Activated CD4-positive, alpha-beta T cell treated with anti-CD3 and anti-CD28 coated beads for 1 hour (primary cell): ENCODE measurements around the gene ISL2.

Experiments
- DNase-seq: peaks from one replicate; pipeline ENCODE4 v3.0.0-alpha.2; 2020

Gene ISL2

GRCh38 chr15:76343313-76343996, 6.9 kb downstream of the ISL2 start:
- DNase-seq = no peak

DNA sequence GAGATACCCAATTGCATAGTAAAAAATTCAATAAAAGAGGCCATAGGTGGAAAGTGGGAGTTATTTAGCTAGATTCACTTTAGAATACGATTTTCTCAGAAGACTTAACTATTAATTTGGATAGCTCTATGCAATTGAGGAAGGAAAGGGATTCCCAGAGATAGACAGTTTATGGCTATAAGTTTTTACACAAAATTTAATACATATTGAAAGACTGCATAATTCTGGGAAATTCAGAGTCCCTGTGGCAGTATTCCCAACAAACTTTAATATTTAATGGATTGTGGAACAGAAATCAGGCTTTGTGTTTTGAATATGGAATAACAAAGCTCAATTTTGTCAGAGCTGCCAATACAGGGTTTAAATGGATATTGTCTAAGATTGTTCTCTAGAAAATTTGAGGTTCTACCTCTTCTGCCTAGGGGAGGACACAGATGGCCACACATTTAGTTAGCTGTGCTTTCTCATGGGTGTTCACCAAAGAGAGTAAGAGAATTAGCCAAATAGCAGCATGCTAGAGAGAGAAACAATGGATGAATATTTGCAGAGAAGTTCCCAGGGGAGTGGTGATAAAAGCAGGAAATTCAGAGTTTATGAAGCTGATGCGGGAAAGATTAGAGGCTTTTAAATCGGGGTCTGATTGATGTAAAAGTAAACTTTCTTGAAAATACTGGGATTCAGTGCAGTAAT, 8.5 kb downstream of the ISL2 start:
- no peak for DNase-seq

DNA sequence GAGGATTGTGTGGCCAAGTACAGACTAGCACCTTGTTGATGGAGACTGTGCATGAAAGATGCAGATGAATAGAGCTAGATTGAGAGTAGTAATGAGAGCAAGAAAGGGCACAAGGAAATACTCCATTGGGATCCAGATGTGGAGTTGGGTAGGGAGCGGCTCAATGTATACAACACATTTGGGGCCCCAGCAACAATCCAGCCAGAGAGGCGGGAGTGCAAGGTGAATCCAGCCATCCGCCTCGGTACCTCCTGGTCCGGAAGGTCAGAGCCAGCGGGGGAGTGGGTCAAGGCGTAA, 9.0 kb downstream of the ISL2 start:
- no peak for DNase-seq

DNA sequence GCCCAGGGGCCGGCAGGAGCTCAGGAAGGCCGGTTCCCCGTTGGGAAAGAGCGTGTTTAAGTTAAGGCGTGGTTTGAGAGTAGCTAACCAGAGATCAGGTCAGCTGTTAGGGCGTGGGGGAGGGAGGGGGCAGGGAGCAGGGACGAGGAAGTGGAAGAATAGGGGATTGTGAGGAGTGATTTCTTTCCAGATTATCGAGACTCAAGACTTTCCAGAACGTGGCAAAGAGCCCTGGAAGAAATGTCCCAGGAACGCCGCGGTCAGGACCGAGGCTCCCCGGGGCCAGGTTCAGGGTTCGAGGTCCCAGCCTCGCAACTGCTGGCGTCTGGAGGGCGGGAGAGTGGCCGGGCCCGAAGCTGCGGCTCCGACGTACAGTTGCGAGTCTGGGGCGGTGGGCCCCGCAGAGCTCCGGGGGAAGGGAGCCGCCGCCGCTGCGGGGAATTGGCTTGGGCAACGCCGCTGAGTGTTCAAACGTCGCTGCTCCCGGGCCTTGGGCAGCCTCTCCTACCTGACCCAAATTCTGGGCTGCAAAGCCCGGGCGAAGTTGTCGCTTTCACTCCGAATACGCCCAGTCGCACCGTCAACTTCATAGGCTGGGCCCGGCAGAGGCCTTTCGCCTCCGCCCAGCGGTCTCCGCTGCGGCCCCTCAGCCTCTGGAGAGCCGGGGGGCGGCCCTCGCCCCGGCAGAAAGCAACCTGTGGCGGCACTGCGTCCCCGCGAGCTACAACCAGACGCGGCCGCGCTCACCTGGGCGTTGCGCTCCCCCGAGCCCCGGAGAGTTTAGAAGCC, 9.5 kb downstream of the ISL2 start:
- DNase-seq = no peak

- DNase-seq = no peak
Observed at GRCh38 chr15:76346669-76347481, 10.3 kb downstream of the ISL2 start.

GRCh38 chr15:76347482-76348055, 11.0 kb downstream of the ISL2 start:
- no peak for DNase-seq

DNA sequence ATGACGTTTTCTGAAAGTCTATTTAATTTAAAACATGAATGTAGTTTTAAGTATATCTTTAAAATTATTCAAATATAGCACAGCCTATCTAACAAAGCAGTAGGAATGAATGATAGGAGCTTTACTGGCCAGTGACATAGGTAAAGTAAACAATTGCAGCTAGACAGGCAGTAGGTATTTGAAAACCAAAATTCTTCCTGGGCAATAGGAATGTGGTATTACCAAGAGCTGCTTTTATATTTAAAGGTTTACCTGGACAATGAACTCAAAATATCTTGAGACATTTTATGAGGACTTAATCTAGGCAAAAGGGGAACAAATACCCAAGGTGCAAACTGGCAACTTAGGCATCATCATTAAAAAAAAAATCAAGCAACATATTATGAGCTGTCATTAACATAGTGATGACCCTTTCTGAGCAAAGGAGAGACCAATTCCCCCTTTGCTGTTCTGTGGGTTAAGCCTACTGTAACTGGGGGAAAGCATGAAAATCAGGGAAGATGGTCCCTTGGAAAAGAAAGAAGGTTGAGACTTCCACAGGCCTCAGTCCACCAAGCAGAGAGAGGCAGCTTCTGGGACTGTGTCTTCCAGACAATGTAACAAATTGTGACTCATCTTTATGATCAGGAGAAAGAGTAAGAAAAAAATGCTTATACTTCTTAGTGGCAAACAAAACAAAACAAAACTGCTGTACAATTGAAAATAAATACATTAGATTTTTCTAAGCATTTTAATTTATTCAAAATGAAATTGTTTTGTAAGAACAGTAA, 12.9 kb downstream of the ISL2 start:
- no peak for DNase-seq

DNA sequence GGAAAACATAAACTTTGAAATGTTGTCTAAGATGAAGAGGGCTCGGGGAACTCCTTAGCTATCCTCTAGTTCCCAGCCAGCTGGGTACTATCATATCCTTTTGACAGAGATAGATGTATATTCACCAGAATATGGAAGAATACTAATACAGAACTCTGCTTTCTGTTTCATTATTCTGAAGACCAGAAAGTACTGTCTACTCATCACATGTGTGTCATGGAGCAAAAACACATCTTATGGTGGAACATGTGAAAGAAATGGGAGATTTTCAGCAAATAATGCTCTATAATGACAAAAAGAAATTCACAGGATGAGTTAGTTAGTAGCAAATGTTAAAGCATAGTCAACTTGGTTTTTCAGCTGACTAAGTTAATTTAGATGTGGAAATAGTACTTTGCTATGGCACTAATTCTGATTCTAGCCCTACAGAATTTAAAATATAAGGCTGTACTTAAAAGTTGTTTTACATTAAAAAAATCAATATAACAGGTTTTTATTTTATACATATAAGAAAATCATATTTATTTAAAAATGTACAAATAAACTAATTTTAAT, 16.5 kb downstream of the ISL2 start:
- DNase-seq = no peak

GRCh38 chr15:76353903-76354302, 17.3 kb downstream of the ISL2 start:
- DNase-seq = no peak

DNA sequence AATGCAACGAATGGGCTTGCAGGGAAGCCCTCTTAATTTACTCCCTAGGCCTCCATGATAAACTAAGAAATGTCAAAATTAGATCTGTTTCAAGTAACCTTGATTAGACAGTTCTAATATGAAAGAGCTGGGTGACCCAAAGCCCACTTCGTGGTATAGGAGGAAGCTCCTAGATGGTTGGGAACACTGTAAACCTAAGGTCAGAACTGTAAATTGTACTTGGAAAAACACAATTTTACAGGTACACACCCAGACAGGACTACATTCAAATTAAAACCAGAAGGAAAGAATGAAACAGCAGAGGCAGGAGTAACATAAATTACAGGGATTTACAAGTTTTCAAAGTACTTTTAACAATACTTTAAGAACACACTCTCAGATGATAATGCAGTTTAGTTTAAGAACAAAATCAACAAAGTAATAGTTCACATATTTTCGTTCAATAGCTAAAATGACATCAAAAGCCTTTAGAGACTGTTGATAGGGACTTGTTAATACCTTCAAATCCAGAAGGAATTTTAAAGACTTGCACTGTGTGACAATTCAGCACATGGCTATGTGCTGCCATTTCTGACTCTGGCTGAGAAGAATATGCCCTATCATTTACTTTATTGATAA, 18.4 kb downstream of the ISL2 start:
- DNase-seq = no peak

- DNase-seq = no peak
Observed at GRCh38 chr15:76358453-76358852, 21.9 kb downstream of the ISL2 start.

DNA sequence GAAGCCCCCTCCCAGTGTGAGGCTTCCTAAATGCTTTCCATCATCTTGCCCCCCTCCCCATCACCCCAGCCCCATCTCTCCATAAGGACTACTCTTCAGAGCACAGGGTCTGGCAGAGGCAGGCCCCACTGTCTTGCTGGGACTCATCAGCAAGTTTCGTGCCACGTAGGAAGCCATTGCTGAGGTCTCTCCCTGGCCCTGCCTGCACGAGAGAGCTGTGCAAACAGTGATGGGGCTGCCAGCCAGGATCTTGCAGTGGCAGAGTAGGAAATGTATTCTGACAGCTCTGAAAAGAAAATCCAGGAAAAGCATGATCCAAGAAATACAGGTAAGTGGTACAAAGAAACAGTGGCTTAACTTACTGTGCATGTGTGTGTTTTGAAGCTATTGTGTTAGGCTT, 22.6 kb downstream of the ISL2 start:
- DNase-seq = no peak

DNA sequence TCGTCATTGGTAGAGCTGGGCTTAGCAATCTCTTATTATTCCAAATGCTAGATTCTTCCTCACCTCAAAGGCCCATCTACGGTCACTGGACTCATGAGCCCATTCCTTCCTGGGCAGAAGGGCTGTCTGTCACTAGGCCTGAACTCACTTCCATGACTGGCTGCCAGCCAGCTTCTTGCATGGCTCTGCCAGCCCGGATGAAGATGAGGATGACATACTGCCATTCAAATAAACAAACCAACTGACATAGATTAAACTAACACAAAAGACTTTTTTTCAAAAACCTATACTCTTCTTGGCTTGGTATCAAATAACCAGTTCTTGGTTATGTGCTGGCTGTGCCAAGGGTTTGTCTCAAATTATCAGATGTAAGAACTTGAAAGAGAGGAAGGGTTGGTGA, 23.8 kb downstream of the ISL2 start:
- DNase-seq = no peak

DNA sequence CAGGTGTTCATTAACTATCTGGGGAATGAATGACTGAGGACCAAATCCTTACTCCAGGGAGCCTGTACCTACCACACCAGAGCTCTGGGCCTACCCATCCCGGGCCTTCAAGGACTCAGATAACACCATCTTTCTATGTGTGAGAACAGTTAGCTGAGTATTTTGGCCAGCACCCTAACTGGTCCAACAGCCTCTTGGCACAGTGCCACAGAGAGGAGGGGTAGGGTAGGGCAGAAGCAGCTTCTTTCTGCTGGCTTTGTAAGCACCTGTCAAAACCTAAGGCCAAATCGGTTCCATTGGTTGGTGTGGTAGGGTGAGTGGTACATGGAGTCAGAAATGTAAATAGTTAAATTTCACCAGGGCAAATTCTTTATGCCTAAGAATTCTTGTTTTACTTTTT, 26.7 kb downstream of the ISL2 start:
- DNase-seq = no peak

DNA sequence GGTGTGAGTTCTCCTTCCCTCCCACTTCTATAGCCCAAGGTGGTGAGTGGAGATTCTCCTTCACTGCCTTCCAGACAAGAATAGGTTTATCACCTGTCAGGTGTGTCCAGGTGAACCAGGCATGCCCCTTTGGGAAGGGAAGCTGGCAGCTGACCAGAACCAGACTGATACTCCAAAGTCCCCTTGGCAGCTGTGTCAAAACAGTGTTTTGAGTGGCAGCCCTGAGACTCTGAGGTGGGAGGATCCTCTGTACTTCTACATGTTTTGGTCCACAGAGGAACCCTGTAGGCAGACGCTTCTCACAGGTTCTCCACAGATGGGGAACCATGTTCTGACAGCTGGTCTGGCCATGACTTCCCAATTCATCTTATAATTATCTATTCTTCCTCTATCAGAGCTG, 30.1 kb downstream of the ISL2 start:
- DNase-seq = no peak

DNA sequence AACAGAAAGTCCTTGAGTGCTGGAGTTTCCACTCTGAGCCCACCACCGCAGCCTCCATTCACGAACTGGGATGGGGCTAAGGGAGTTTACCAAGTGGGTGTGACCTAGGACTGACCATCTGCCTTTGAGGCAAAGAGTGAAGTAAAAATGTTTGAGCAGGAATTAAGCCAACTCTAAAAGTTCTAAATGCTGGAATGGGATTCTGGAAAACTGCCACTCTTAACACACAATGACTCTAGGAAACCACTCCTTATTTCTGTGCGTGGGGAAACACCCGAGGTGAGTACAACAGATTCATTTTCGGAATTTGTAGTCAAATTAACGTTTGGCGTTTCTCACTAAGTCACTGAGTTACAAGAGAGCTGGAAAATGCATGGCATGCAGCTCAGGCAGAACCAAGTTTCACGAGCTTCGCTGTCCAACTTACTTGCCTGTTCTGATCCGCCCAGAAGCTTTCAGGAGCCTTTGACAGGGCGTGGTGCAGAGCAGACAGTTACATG, 31.6 kb downstream of the ISL2 start:
- no peak for DNase-seq

GRCh38 chr15:76376029-76376428, 39.5 kb downstream of the ISL2 start:
- no peak for DNase-seq

- DNase-seq = no peak
Observed at GRCh38 chr15:76376816-76377215, 40.2 kb downstream of the ISL2 start.

DNA sequence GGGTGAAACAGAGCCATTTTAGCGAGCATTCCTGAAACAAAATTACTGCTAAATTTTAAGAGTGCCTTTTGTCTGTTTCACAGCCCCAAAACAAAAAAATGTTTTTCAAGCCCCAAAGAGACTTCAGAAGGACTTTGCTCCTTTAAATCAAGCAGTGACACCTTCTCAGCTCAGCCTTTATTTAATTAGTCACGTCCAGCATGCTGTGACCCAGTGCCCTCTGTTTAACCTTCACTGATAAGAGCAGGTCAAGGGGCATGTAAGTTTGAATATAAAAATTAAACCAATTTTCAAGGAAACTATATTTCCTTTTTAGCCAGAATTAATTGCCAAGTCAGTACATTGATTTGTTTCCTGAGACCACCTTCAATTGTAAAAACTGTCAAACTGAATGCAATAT, 40.6 kb downstream of the ISL2 start:
- no peak for DNase-seq

DNA sequence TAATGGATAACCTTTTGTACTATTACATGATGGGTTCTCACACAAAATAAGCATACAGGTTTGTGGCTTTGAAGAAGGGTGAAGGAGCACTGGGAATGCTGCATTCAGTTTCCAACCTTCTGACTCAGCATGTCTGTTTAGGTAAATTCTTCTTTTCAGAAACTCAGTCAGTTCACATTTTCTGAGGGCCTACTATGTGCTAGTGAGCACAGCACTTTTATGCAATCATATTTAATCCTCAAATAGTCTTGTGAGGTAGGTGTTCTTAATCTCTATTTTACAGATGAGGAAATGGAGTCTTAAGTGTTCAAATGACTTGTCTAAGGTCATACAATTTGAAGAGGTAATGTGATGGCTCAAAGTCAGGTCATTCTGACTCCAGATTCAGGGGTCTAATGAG, 41.2 kb downstream of the ISL2 start:
- DNase-seq = no peak

- DNase-seq = no peak
Observed at GRCh38 chr15:76378691-76379090, 42.1 kb downstream of the ISL2 start.
